Endothelial cell of umbilical vein (primary cell): ENCODE measurements around the gene GCA.

Experiments
- FOS ChIP-seq: IDR thresholded peaks from 2 replicates; pipeline ENCODE4 v1.6.1; 2011; ENCODE audit warnings: mild to moderate bottlenecking, low read length, moderate library complexity, borderline replicate concordance; ENCODE audit not compliant: insufficient read depth
- GATA2 ChIP-seq: IDR thresholded peaks from 2 replicates; pipeline ENCODE4 v1.7.0; 2011; ENCODE audit warnings: low read depth, mild to moderate bottlenecking, moderate library complexity, mixed read lengths, low read length; ENCODE audit not compliant: insufficient read length, insufficient read depth
- MYC ChIP-seq: IDR thresholded peaks from one replicate; pipeline ENCODE4 v1.6.1; 2011; ENCODE audit warnings: mild to moderate bottlenecking, low read depth, low read length
- POLR2A ChIP-seq: IDR thresholded peaks from 2 replicates; pipeline ENCODE4 v1.6.1; 2012; ENCODE audit warnings: low read depth, mild to moderate bottlenecking, control low read depth, low read length
- TF ChIP-seq, protein P1 (sequence below), 2 donors: IDR thresholded peaks; 1 replicate in 1 of 2; 2 replicates in 1 of 2; pipeline ENCODE4 v1.5.1; 2011; ENCODE audit warnings: low read length in 2 of 2, mild to moderate bottlenecking in 2 of 2, moderate library complexity in 2 of 2, control low read depth in 1 of 2, inconsistent platforms in 1 of 2, low read depth in 1 of 2; ENCODE audit not compliant: insufficient read depth in 1 of 2; ENCODE audit errors: extremely low read depth in 1 of 2

DNA sequence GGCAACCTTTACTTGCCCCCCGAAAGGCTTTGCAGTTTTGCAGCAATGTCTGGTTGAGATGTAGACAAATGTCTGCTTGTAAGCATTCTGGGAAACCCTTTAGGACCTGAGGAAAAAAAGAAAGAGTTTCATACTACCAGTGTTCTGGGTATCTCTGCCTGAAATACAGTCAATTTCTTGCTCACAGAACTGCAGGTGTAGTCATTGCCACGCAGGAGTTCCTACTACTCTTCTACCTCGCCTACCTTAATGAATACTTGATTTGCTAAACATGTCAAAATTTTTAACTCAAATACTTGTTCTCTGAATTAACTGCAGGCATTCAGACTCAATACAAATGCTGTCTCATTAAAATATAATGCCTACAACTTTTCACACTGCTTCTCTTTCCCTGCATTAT is 56.4 kb downstream of the GCA start:
- TF ChIP-seq, protein P1, sequence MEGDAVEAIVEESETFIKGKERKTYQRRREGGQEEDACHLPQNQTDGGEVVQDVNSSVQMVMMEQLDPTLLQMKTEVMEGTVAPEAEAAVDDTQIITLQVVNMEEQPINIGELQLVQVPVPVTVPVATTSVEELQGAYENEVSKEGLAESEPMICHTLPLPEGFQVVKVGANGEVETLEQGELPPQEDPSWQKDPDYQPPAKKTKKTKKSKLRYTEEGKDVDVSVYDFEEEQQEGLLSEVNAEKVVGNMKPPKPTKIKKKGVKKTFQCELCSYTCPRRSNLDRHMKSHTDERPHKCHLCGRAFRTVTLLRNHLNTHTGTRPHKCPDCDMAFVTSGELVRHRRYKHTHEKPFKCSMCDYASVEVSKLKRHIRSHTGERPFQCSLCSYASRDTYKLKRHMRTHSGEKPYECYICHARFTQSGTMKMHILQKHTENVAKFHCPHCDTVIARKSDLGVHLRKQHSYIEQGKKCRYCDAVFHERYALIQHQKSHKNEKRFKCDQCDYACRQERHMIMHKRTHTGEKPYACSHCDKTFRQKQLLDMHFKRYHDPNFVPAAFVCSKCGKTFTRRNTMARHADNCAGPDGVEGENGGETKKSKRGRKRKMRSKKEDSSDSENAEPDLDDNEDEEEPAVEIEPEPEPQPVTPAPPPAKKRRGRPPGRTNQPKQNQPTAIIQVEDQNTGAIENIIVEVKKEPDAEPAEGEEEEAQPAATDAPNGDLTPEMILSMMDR (IDR thresholded peaks at IDR 0.05; ENCODE audit: extremely low read depth in 1 of 2, insufficient read depth in 1 of 2, low read depth in 1 of 2, low read length in 2 of 2), result no peak
- TF ChIP-seq GATA2 (no peak), POLR2A (no peak), FOS (no peak), MYC (no peak)
